Erythroblast (primary cell): ENCODE results near the gene ABHD16A.

ENCODE experiments used
- DNase-seq, 2 experiments: peaks; one replicate each; lab custom pipeline; 2025; lab: John Stamatoyannopoulos, UW
- GATA1 ChIP-seq: IDR thresholded peaks from 2 replicates; pipeline ENCODE4 v1.6.1; 2011; ENCODE audit warnings: low read depth, mild to moderate bottlenecking, control low read depth, low read length, moderate library complexity
- POLR2A ChIP-seq: IDR thresholded peaks from 2 replicates; pipeline ENCODE4 v1.6.1; 2011; ENCODE audit warnings: mild to moderate bottlenecking, low read length

The ABHD16A gene

GRCh38 chr6:31660381-31661261 lies 42.5 kb downstream of the ABHD16A start, which contains the start of gene C6orf47:
C6orf47 (minus strand) TSS chr6:31660778; CDS start chr6:31659947, 831 bp downstream.
- no peak for TF ChIP-seq GATA1
- TF ChIP-seq POLR2A, result peak; percentile 86
- DNase-seq, result peak; percentile 88 to 91

GRCh38 chr6:31659649-31660380 lies 43.3 kb downstream of the ABHD16A start:
- peak in 1 of 2 experiments; percentile 60 for DNase-seq
- no peak for TF ChIP-seq GATA1
- no peak for TF ChIP-seq POLR2A

GRCh38 chr6:31658983-31659648 lies 44.0 kb downstream of the ABHD16A start:
- DNase-seq, result no peak
- TF ChIP-seq GATA1 (no peak), POLR2A (no peak)

- no peak for DNase-seq
- TF ChIP-seq POLR2A, result no peak
- TF ChIP-seq GATA1, result no peak
Observed at GRCh38 chr6:31658158-31658688, 44.9 kb downstream of the ABHD16A start.

GRCh38 chr6:31657406-31658157 lies 45.5 kb downstream of the ABHD16A start:
- TF ChIP-seq GATA1, result no peak
- TF ChIP-seq POLR2A, result no peak
- DNase-seq, result peak; percentile 27 to 60

GRCh38 chr6:31655349-31656237 lies 47.5 kb downstream of the ABHD16A start, which contains the start of gene APOM:
APOM (plus strand) TSS chr6:31655894; CDS start chr6:31655967, 73 bp downstream.
- TF ChIP-seq POLR2A, result no peak
- TF ChIP-seq GATA1, result no peak
- DNase-seq, result no peak

- no peak for DNase-seq
- TF ChIP-seq GATA1 (no peak), POLR2A (no peak)
Observed at GRCh38 chr6:31654574-31655348, 48.4 kb downstream of the ABHD16A start.

- DNase-seq, result peak in 1 of 2 experiments; percentile 98
- TF ChIP-seq GATA1, result no peak
- TF ChIP-seq POLR2A, result peak; percentile 52
Observed at GRCh38 chr6:31652925-31653724, 50.0 kb downstream of the ABHD16A start.

GRCh38 chr6:31651602-31652191 lies 51.4 kb downstream of the ABHD16A start:
- TF ChIP-seq GATA1, result no peak
- DNase-seq, result peak; percentile 88 to 92

GRCh38 chr6:31645325-31645724 lies 57.8 kb downstream of the ABHD16A start:
- TF ChIP-seq GATA1, result no peak
- no peak for TF ChIP-seq POLR2A
- no peak for DNase-seq
